Mesothelial cell of epicardium (in vitro differentiated cells): Measurements from ENCODE around the gene FOXL3. TPM values are rescaled to one million over a fixed set of nuclear protein-coding genes. Genes with fewer than 3 reads are reported as not detected.
"Not testable (repeated sequence)": the region's sequence is repeated elsewhere in the genome, so short reads cannot be mapped to it uniquely, and the experiment has no call there.

Experiments
- DNase-seq, 2 experiments: peaks; one replicate each; pipeline ENCODE4 v3.0.0; 2021; ENCODE audit warnings: low spot score in 2 of 2; ENCODE audit not compliant: unreplicated experiment in 2 of 2
- H3K27ac Mint-ChIP-seq: 2 replicates; pipeline ENCODE4 v1.8.0; 2021; ENCODE audit warnings: mixed read lengths
- H3K27me3 Mint-ChIP-seq: 2 replicates; pipeline ENCODE4 v1.8.0; 2021; ENCODE audit warnings: low read depth, mixed read lengths
- H3K36me3 Mint-ChIP-seq: 2 replicates; pipeline ENCODE4 v1.8.0; 2021; ENCODE audit warnings: mixed read lengths
- H3K4me1 Mint-ChIP-seq: 2 replicates; pipeline ENCODE4 v1.8.0; 2021; ENCODE audit warnings: mixed read lengths
- H3K4me3 Mint-ChIP-seq: 2 replicates; pipeline ENCODE4 v1.8.0; 2021; ENCODE audit warnings: mild to moderate bottlenecking, moderate library complexity, mixed read lengths
- H3K9me3 Mint-ChIP-seq: 2 replicates; pipeline ENCODE4 v1.8.0; 2021; ENCODE audit warnings: mixed read lengths
- total RNA-seq: library from RNA; stranded (reverse); gene quantifications from 3 replicates; pipeline ENCODE4 v1.2.1, GENCODE V29; 2021
- TF ChIP-seq, protein P1 (sequence below): fragments of 200-600 bp; sonication (generic); IDR thresholded peaks from one replicate; pipeline ENCODE4 v1.5.0; 2021; ENCODE audit warnings: antibody characterized with exemption; ENCODE audit not compliant: unreplicated experiment

FOXL3 gene
- total RNA-seq, 1 donor from 2014 or later: not detected

DNA sequence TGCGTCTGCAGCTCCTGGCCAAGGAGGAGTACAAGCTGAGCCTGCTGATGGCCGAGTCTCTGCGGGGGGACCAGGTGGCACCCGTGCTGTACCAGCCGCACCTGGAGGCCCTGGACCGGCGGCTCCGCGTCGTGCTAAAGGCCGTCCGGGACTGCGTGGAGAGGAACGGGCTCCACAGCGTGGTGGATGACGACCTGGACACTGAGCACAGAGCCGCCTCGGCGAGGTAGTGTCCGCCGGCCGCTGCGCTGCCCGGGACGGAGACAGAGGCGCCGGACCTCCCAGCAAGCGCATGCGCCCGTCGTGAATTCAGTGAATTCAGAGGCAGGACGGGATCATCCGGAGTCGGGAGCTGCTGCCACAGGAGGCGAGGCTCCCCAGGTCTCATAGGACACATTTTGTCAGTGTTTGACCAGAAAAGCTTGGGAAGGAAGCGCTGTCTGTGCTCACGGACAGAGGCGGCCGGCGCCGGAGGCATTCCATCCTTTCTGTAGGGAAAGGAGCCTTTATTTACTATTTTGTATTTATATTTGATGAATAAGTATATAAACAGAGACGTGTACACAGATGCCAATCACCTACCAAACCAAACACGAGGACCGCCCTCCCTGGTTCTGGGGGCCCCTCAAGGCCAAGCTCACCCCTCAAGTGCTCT, 30.1 kb upstream of the FOXL3 start:
- TF ChIP-seq, protein P1, sequence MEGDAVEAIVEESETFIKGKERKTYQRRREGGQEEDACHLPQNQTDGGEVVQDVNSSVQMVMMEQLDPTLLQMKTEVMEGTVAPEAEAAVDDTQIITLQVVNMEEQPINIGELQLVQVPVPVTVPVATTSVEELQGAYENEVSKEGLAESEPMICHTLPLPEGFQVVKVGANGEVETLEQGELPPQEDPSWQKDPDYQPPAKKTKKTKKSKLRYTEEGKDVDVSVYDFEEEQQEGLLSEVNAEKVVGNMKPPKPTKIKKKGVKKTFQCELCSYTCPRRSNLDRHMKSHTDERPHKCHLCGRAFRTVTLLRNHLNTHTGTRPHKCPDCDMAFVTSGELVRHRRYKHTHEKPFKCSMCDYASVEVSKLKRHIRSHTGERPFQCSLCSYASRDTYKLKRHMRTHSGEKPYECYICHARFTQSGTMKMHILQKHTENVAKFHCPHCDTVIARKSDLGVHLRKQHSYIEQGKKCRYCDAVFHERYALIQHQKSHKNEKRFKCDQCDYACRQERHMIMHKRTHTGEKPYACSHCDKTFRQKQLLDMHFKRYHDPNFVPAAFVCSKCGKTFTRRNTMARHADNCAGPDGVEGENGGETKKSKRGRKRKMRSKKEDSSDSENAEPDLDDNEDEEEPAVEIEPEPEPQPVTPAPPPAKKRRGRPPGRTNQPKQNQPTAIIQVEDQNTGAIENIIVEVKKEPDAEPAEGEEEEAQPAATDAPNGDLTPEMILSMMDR: no peak
- peaks cover 10% of the 10 kb centered on the region for H3K9me3 Mint-ChIP-seq
- no peak overlapping the region for H3K4me3 Mint-ChIP-seq
- H3K27me3 Mint-ChIP-seq: no peaks in the 10 kb centered on the region
- H3K36me3 Mint-ChIP-seq: peaks cover 18% of the 10 kb centered on the region
- DNase-seq: peak in 1 of 2 experiments; percentile 14
- H3K27ac Mint-ChIP-seq: no peak overlapping the region
- no peaks in the 10 kb centered on the region for H3K4me1 Mint-ChIP-seq

DNA sequence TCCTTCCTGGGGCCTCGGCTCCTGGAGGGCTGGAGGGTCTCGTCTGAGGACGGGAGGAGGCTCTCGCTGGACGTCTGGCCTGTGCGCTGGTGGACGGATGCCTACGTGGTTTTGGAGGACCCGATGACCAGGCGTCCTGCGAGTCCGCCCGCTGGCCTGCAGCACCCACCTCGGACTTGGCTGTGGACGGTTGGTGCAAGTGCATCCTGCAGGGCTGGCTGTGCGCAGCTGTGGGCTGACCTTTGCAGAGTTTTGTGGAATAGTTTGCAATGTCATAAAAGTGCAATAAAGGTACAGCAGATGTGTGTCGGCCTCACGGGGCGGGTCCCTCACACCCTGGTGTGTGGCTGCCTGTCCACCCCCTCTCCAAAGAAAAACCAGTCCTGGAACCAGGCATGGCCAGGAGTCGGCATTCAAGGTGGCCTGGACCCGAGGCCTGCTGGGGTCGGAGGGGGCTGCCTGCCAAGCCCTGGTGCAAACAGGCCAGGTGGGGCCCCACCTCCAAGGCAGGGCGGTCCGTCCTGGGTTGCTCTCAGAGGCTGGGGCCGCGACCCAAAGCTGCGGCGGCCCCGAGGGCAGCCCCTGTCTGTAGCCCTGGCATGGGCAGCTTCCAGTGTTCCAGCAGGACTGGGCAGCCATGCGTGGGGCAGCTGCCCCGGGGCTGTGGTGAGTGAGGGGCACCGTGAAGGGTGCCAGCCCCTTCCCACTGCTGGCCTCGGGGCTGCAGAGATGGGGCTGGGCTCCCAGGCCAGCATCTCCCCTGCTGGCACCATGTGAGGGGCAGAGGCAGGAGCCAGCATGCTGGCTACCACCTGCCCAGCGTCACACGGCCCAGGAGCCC, 29.3 kb upstream of the FOXL3 start:
- Mint-ChIP-seq H3K4me1 (no peaks in the 10 kb centered on the region), H3K9me3 (peaks cover 10% of the 10 kb centered on the region), H3K27ac (no peak overlapping the region), H3K27me3 (peaks cover 2% of the 10 kb centered on the region), H3K36me3 (peaks cover 17% of the 10 kb centered on the region), H3K4me3 (no peak overlapping the region)
- DNase-seq: peak in 1 of 2 experiments; percentile 11
- TF ChIP-seq, protein P1: no peak

DNA sequence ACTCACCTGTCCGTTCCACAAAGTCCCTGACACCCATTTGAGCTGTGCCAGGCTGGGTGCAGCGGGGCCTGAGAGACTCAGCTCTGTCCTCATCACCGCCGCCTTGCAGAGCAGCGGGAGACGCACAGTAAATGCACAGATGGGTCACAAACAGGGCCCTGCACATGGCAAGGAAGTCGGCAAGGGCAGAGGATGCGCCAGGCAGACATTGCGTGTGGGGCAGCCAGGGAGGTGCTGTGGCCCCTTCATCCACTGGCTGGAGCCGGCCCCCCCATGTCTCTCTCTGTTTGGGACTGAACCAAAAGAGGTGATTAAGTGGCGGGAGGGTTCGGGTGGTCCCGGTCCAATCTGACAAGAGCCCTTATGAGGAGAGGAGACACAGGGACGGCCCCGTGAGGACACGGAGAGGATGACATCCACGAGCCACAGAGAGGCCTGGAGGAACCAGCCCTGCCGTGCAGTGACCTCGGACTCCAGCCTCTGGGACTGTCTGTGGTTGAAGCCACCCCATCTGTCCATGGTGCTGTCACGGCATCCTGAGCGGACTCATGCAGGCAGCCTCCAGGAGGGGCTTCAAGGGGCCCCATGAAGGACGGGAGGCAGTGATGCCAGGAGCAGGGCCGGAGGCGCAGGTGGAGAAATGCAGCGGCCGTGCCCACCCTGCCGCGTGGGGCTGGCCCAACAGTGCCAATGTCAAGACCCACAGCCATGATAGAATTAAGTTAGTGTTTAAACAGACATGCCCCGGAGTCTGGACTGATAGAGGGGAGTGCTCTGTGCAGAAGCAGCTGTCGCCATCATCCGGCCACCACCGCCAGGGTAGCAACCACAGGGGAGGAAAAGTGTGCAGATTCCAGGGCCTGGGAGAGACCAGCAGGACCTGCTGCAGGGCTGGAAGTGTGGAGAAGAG, 28.4 kb upstream of the FOXL3 start:
- Mint-ChIP-seq H3K27me3 (peaks cover 2% of the 10 kb centered on the region), H3K27ac (no peak overlapping the region), H3K4me3 (no peak overlapping the region), H3K9me3 (peaks cover 10% of the 10 kb centered on the region), H3K4me1 (no peaks in the 10 kb centered on the region), H3K36me3 (peaks cover 16% of the 10 kb centered on the region)
- DNase-seq: peak in 1 of 2 experiments; percentile 10
- TF ChIP-seq, protein P1: no peak

DNA sequence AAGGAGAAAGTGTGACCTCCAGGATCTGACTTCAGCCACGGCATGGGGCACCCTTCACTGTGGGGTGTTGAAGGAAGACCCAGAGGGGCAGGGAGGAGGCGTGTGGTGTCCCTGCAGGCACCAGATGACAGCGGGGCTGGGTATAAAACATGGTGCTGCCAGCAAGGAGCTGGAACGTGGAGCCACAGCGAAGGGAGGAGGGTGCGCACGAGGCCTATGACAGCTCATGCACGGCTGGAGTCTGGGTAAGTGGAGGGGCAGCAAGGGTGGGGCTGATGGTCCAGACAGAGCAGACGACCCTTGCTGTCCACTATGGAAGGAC, 27.8 kb upstream of the FOXL3 start:
- no peak for DNase-seq
- Mint-ChIP-seq H3K4me1 (no peaks in the 10 kb centered on the region), H3K4me3 (no peak overlapping the region), H3K27me3 (peaks cover 4% of the 10 kb centered on the region), H3K9me3 (peaks cover 10% of the 10 kb centered on the region), H3K36me3 (peaks cover 14% of the 10 kb centered on the region), H3K27ac (no peak overlapping the region)
- TF ChIP-seq, protein P1: no peak

DNA sequence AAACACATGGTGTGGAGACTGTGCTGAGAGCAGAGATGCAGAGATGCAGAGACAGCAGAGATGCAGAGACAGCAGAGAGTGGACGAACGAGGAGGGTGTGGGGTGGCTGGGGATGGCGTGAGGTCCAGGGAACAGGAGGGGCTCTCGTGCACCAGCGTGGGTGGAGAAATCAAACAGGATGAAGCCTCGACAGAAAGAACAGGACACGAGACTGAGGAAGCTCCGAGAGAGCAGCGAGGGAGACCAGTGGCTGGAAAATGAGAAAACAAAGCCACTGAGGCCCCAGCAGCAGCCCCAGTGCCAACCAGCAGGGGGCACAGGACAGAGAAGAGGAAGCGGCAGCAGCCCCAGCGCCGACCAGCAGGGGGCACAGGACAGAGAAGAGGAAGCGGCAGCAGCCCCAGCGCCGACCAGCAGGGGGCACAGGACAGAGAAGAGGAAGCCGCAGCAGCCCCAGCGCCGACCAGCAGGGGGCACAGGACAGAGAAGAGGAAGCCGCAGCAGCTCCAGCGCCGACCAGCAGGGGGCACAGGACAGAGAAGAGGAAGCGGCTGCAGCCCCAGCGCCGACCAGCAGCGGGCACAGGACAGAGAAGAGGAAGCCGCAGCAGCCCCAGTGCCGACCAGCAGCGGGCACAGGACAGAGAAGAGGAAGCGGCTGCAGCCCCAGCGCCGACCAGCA, 27.2 kb upstream of the FOXL3 start:
- peaks cover 14% of the 10 kb centered on the region for H3K36me3 Mint-ChIP-seq

More for the DNA sequence above, 27.2 kb upstream of the FOXL3 start:
- H3K27ac Mint-ChIP-seq, H3K4me1 Mint-ChIP-seq, H3K4me3 Mint-ChIP-seq, H3K27me3 Mint-ChIP-seq: not testable (repeated sequence)
- TF ChIP-seq, protein P1: peak; percentile 58
- peak in 1 of 2 experiments; percentile 8 for DNase-seq
- peaks cover 10% of the 10 kb centered on the region for H3K9me3 Mint-ChIP-seq
